H1 (cell line): ENCODE measurements around the gene CTIF. TPM values are rescaled to one million over a fixed set of nuclear protein-coding genes. Genes with fewer than 3 reads are reported as not detected.

ENCODE experiments used
- CTCF ChIA-PET: fragments of 300-600 bp; sonication (Branson Sonifier 250); formaldehyde crosslinking; loops from one replicate; lab custom pipeline; 2021; ENCODE audit not compliant: partially characterized antibody; lab: Charles Lee
- POLR2A ChIA-PET: fragments of 300-600 bp; sonication (Branson Sonifier 250); formaldehyde crosslinking; loops from one replicate; lab custom pipeline; 2021; ENCODE audit warnings: inconsistent platforms; ENCODE audit not compliant: partially characterized antibody; lab: Charles Lee
- DNase-seq, 2 experiments: peaks; one replicate each; pipeline versions ENCODE4 v3.0.0 to v3.0.0-alpha.2; 2010 to 2022; ENCODE audit warnings: low spot score in 2 of 2, low read depth in 1 of 2, mixed read lengths in 1 of 2
- FAIRE-seq: peaks from 2 replicates; lab custom pipeline; 2011; peaks lifted over from hg19 to GRCh38; lab: Jason Lieb, UNC
- H2AFZ ChIP-seq: 2 replicates; pipeline ENCODE4 v1.8.1; 2012; ENCODE audit warnings: low read length, inconsistent platforms
- H2AK5ac ChIP-seq: 2 replicates; pipeline ENCODE4 v1.6.1; 2013; ENCODE audit warnings: low read depth, low read length
- H2BK120ac ChIP-seq: replicated peaks from 2 replicates; pipeline ENCODE3; 2013; ENCODE audit warnings: low read depth, low read length, inconsistent platforms
- H2BK12ac ChIP-seq: 2 replicates; pipeline ENCODE4 v1.6.1; 2013; ENCODE audit warnings: low read depth, low read length
- H2BK15ac ChIP-seq: 2 replicates; pipeline ENCODE4 v1.6.1; 2013; ENCODE audit warnings: low read length
- H2BK20ac ChIP-seq: 2 replicates; pipeline ENCODE4 v1.6.1; 2013; ENCODE audit warnings: low read length
- H2BK5ac ChIP-seq: 2 replicates; pipeline ENCODE4 v1.6.1; 2013; ENCODE audit warnings: low read depth, low read length
- H3K14ac ChIP-seq: 2 replicates; pipeline ENCODE4 v1.6.1; 2013; ENCODE audit warnings: inconsistent platforms; ENCODE audit not compliant: insufficient read length
- H3K18ac ChIP-seq: 2 replicates; pipeline ENCODE4 v1.6.1; 2013; ENCODE audit warnings: low read length; ENCODE audit errors: extremely low read depth
- H3K23ac ChIP-seq: 2 replicates; pipeline ENCODE4 v1.6.1; 2013; ENCODE audit warnings: inconsistent platforms; ENCODE audit not compliant: insufficient read length
- H3K23me2 ChIP-seq: 2 replicates; pipeline ENCODE4 v1.6.1; 2013; ENCODE audit warnings: low read depth, low read length
- H3K27ac ChIP-seq: 2 replicates; pipeline ENCODE4 v1.6.1; 2011; ENCODE audit warnings: low read depth, low read length, inconsistent platforms
- H3K27me3 ChIP-seq, 4 experiments: replicated peaks in 1 of 4; 1 replicate in 1 of 4; 2 replicates in 3 of 4; pipeline versions ENCODE4 v1.6.1 to v1.8.1; 2011 to 2013; ENCODE audit warnings: low read length in 3 of 4, mild to moderate bottlenecking in 3 of 4, inconsistent platforms in 2 of 4, mixed read lengths in 2 of 4, moderate library complexity in 1 of 4; ENCODE audit not compliant: control insufficient read depth in 3 of 4, insufficient read depth in 3 of 4; ENCODE audit errors: extremely low read depth in 1 of 4
- H3K36me3 ChIP-seq, 4 experiments: 2 replicates each; pipeline versions ENCODE4 v1.6.1 to v1.8.1; 2011 to 2013; ENCODE audit warnings: mild to moderate bottlenecking in 4 of 4, low read length in 3 of 4, moderate library complexity in 2 of 4, control low read depth in 1 of 4, inconsistent platforms in 1 of 4; ENCODE audit not compliant: insufficient read depth in 4 of 4, control insufficient read depth in 2 of 4
- H3K4ac ChIP-seq: replicated peaks from 2 replicates; pipeline ENCODE3; 2013; ENCODE audit warnings: low read length, low read depth, mixed read lengths, inconsistent platforms; ENCODE audit not compliant: insufficient read length
- H3K4me1 ChIP-seq, 4 experiments: replicated peaks in 1 of 4; 1 replicate in 1 of 4; 2 replicates in 3 of 4; pipeline versions ENCODE4 v1.6.1 to v1.8.1; 2011 to 2013; ENCODE audit warnings: low read length in 3 of 4, inconsistent platforms in 2 of 4, mixed read lengths in 1 of 4; ENCODE audit not compliant: insufficient read depth in 4 of 4, control insufficient read depth in 3 of 4
- H3K4me2 ChIP-seq, 2 experiments: 2 replicates each; pipeline versions ENCODE4 v1.6.1 to v1.8.1; 2011 to 2013; ENCODE audit warnings: low read depth in 2 of 2, low read length in 2 of 2, control low read depth in 1 of 2, inconsistent platforms in 1 of 2, mild to moderate bottlenecking in 1 of 2; ENCODE audit not compliant: insufficient read depth in 1 of 2
- H3K4me3 ChIP-seq, 4 experiments: fragments of 200-600, 300-600 bp in 1 of 4; sonication (generic), shearing (Covaris generic), sonication (Bioruptor Twin) in 1 of 4; 2 replicates each; pipeline versions ENCODE4 v1.5.1 to v1.8.1; 2011 to 2016; ENCODE audit warnings: low read length in 4 of 4, low read depth in 3 of 4, control low read depth in 2 of 4, inconsistent platforms in 2 of 4, mild to moderate bottlenecking in 2 of 4, mixed read lengths in 1 of 4, moderate library complexity in 1 of 4; ENCODE audit not compliant: insufficient read depth in 2 of 4; ENCODE audit errors: extremely low read depth in 1 of 4
- H3K56ac ChIP-seq: replicated peaks from 2 replicates; pipeline ENCODE3; 2013; ENCODE audit warnings: low read depth, mild to moderate bottlenecking, mixed read lengths, low read length, inconsistent platforms; ENCODE audit not compliant: insufficient read length
- H3K79me1 ChIP-seq: 2 replicates; pipeline ENCODE4 v1.6.1; 2013; ENCODE audit warnings: low read depth, low read length, control low read depth
- H3K79me2 ChIP-seq, 2 experiments: 2 replicates each; pipeline versions ENCODE4 v1.6.1 to v1.8.1; 2012 to 2013; ENCODE audit warnings: low read length in 2 of 2, mild to moderate bottlenecking in 2 of 2, inconsistent platforms in 1 of 2; ENCODE audit not compliant: insufficient read depth in 2 of 2, control insufficient read depth in 1 of 2
- H3K9ac ChIP-seq, 4 experiments: replicated peaks in 1 of 4; 1 replicate in 1 of 4; 2 replicates in 3 of 4; pipeline versions ENCODE4 v1.6.1 to v1.8.1; 2011 to 2013; ENCODE audit warnings: low read depth in 3 of 4, low read length in 3 of 4, control low read depth in 2 of 4, mild to moderate bottlenecking in 2 of 4, moderate library complexity in 2 of 4, inconsistent platforms in 1 of 4; ENCODE audit errors: extremely low read depth in 1 of 4
- H3K9me3 ChIP-seq, 2 experiments: 2 replicates each; pipeline versions ENCODE4 v1.6.1 to v1.8.1; 2012 to 2013; ENCODE audit warnings: mild to moderate bottlenecking in 2 of 2, moderate library complexity in 2 of 2, control low read depth in 1 of 2, inconsistent platforms in 1 of 2, low read depth in 1 of 2, low read length in 1 of 2, mixed read lengths in 1 of 2; ENCODE audit not compliant: insufficient read depth in 2 of 2
- H4K20me1 ChIP-seq, 2 experiments: replicated peaks in 1 of 2; 2 replicates each; pipeline versions ENCODE3 to v1.8.1; 2011 to 2013; ENCODE audit warnings: inconsistent platforms in 2 of 2, low read length in 2 of 2, mild to moderate bottlenecking in 1 of 2; ENCODE audit not compliant: insufficient read depth in 2 of 2, control insufficient read depth in 1 of 2
- H4K5ac ChIP-seq: 2 replicates; pipeline ENCODE4 v1.6.1; 2013; ENCODE audit warnings: low read length, low read depth, mixed read lengths, inconsistent platforms; ENCODE audit not compliant: insufficient read length
- H4K8ac ChIP-seq: 2 replicates; pipeline ENCODE4 v1.8.0; 2013; ENCODE audit warnings: mild to moderate bottlenecking, moderate library complexity, low read length, inconsistent platforms; ENCODE audit not compliant: insufficient read depth; ENCODE audit errors: extremely low read depth
- H4K91ac ChIP-seq: replicated peaks from 2 replicates; pipeline ENCODE3; 2013; ENCODE audit warnings: low read length, mixed read lengths, inconsistent platforms; ENCODE audit not compliant: insufficient read length
- CBX5 ChIP-seq: fragments of 300-800, 300-1000 bp; sonication (generic); IDR thresholded peaks from 2 replicates; pipeline ENCODE4 v1.7.1; 2016; ENCODE audit warnings: antibody characterized with exemption, low read length, low read depth
- CHD1 ChIP-seq: IDR thresholded peaks from 2 replicates; pipeline ENCODE4 v1.6.1; 2012; ENCODE audit warnings: low read depth, low read length, improper control_type of control experiment
- CTCF ChIP-seq, 3 experiments: IDR thresholded peaks; 1 replicate in 2 of 3; 2 replicates in 1 of 3; pipeline versions ENCODE4 v1.5.1 to v1.6.1; 2011; ENCODE audit warnings: low read length in 3 of 3, mild to moderate bottlenecking in 3 of 3, inconsistent platforms in 2 of 3, low read depth in 1 of 3, moderate library complexity in 1 of 3; ENCODE audit not compliant: insufficient read depth in 1 of 3; ENCODE audit errors: control extremely low read depth in 1 of 3
- MAFK ChIP-seq: IDR thresholded peaks from 2 replicates; pipeline ENCODE4 v1.6.1; 2012; ENCODE audit warnings: low read depth, mild to moderate bottlenecking, improper control_type of control experiment, low read length
- MAX ChIP-seq: IDR thresholded peaks from 2 replicates; pipeline ENCODE4 v1.6.1; 2012; ENCODE audit warnings: inconsistent platforms
- NANOG ChIP-seq: IDR thresholded peaks from 2 replicates; pipeline ENCODE4 v1.6.1; 2011; ENCODE audit warnings: low read length, low read depth, mild to moderate bottlenecking, inconsistent platforms; ENCODE audit not compliant: insufficient read depth, poor library complexity, severe bottlenecking
- POU5F1 ChIP-seq: IDR thresholded peaks from 2 replicates; pipeline ENCODE4 v1.6.1; 2011; ENCODE audit warnings: low read depth, mild to moderate bottlenecking, low read length, moderate library complexity
- SP2 ChIP-seq: IDR thresholded peaks from 2 replicates; pipeline ENCODE4 v1.6.1; 2012; ENCODE audit warnings: mild to moderate bottlenecking, low read length, inconsistent platforms
- SUZ12 ChIP-seq: fragments of 200-600 bp; sonication (generic); IDR thresholded peaks from 2 replicates; pipeline ENCODE4 v1.6.1; 2012; ENCODE audit warnings: mild to moderate bottlenecking, inconsistent platforms, low read length, moderate library complexity, mixed read lengths
- WGBS, 2 experiments: shearing (Covaris generic) in 1 of 2; methylation state at CpG; one replicate each; pipeline versions ENCODE4 v1.1.6 to v1.1.7; 2013 to 2015; ENCODE audit warnings: low lambda C conversion rate in 2 of 2, mixed read lengths in 2 of 2, inconsistent platforms in 1 of 2, low coverage in 1 of 2, missing lambda C conversion rate in 1 of 2; ENCODE audit not compliant: insufficient replicate concordance in 2 of 2, insufficient coverage in 1 of 2, insufficient read length in 1 of 2; ENCODE audit errors: extremely low coverage in 1 of 2, missing lambda C conversion rate in 1 of 2; 5-methylcytosine and 5-hydroxymethylcytosine counted together
- polyA plus RNA-seq, 7 experiments: library from polyadenylated mRNA; depleted of rRNA in 3 of 7; stranded (reverse) in 5 of 7; unstranded in 2 of 7; fragments of >200 nt in 5 of 7; fragments of 200-250 nt in 2 of 7; gene quantifications; 1 replicate in 5 of 7; 2 replicates in 1 of 7; 4 replicates in 1 of 7; pipeline versions ENCODE4 v1.2.1 to v1.2.3, GENCODE V29; 2011 to 2013; ENCODE audit warnings: missing spikeins in 2 of 7, mixed read lengths in 2 of 7
- total RNA-seq: library from RNA; stranded (reverse); fragmentation: NEBNext Ultra II Directional; extraction: Animal tissue kit (Norgen Biotek cat#: 25700); gene quantifications from 2 replicates; pipeline ENCODE4 v1.2.1, GENCODE V29; 2021

Gene CTIF
- total and polyA plus RNA-seq, 2 of the 8 experiments (the other 6 are each of a cell fraction or from before 2014, with no cell fraction given) = 9.0 to 17.8 TPM

GRCh38 chr18:48875314-48875941, 336.6 kb downstream of the CTIF start:
- H2BK20ac ChIP-seq = no peak overlapping the region
- H3K36me3 ChIP-seq = no peaks in the 10 kb centered on the region
- no peak overlapping the region for H4K91ac ChIP-seq
- no peak overlapping the region; the same call in 1 of the 2 replicates for H3K18ac ChIP-seq
- no peak overlapping the region for H3K14ac ChIP-seq
- no peak overlapping the region for H3K4me2 ChIP-seq
- H2BK120ac ChIP-seq = no peak overlapping the region
- H4K8ac ChIP-seq = no peak overlapping the region
- H3K79me2 ChIP-seq = no peaks in the 10 kb centered on the region
- no peak overlapping the region for H2AK5ac ChIP-seq
- H2BK15ac ChIP-seq = no peak overlapping the region
- no peak overlapping the region for H3K23ac ChIP-seq
- H3K4me1 ChIP-seq = peaks cover 0 to 13% (median 10%) of the 10 kb centered on the region in 4 experiments; a peak in 6 of 7 replicates
- 0 out of 7 replicates have a peak, but pooled peaks cover 0 to 3% (median 1%) of the 10 kb centered on the region in 4 experiments for H3K27me3 ChIP-seq
- no peaks in the 10 kb centered on the region for H3K23me2 ChIP-seq
- FAIRE-seq (no peak), DNase-seq (no peak)
- H4K20me1 ChIP-seq = no peaks in the 10 kb centered on the region
- ChIA-PET CTCF (interaction anchor here (0.7 to 2.9 kb wide), 13 partner anchors 8 to 515 kb away, joined by 3 to 24 read pairs (median 4); no protein-coding TSS in a partner anchor), POLR2A (interaction anchor here (2.3 kb wide), 1 partner anchor 15 kb away, joined by 6 read pairs; no protein-coding TSS in a partner anchor)
- H4K5ac ChIP-seq = no peak overlapping the region
- H3K79me1 ChIP-seq = no peaks in the 10 kb centered on the region
- no peak overlapping the region for H3K4me3 ChIP-seq
- no peak overlapping the region for H2AFZ ChIP-seq
- H2BK12ac ChIP-seq = no peak overlapping the region
- 93% methylated on average over 18 of the region's 18 CpGs; no CpG with 5 or more reads in 1 of the 2 experiments for WGBS, 2 experiments
- H2BK5ac ChIP-seq = no peak overlapping the region
- H3K4ac ChIP-seq = no peak overlapping the region
- no peaks in the 10 kb centered on the region for H3K9me3 ChIP-seq
- no peak overlapping the region for H3K56ac ChIP-seq
- no peak overlapping the region for H3K27ac ChIP-seq
- no peak overlapping the region for H3K9ac ChIP-seq
- TF ChIP-seq SUZ12 (no peak), NANOG (no peak), SP2 (no peak), CTCF (IDR thresholded peaks at IDR 0.05; ENCODE audit: control extremely low read depth in 1 of 3, insufficient read depth in 1 of 3, low read depth in 1 of 3, low read length in 3 of 3) (no peak), CBX5 (no peak), MAFK (no peak), POU5F1 (no peak), MAX (no peak), CHD1 (no peak)
